Measurements from ENCODE around the gene PCDHA8.
"Not testable (repeated sequence)": the region's sequence is repeated elsewhere in the genome, so short reads cannot be mapped to it uniquely, and the experiment has no call there.

Gene PCDHA8, protein sequence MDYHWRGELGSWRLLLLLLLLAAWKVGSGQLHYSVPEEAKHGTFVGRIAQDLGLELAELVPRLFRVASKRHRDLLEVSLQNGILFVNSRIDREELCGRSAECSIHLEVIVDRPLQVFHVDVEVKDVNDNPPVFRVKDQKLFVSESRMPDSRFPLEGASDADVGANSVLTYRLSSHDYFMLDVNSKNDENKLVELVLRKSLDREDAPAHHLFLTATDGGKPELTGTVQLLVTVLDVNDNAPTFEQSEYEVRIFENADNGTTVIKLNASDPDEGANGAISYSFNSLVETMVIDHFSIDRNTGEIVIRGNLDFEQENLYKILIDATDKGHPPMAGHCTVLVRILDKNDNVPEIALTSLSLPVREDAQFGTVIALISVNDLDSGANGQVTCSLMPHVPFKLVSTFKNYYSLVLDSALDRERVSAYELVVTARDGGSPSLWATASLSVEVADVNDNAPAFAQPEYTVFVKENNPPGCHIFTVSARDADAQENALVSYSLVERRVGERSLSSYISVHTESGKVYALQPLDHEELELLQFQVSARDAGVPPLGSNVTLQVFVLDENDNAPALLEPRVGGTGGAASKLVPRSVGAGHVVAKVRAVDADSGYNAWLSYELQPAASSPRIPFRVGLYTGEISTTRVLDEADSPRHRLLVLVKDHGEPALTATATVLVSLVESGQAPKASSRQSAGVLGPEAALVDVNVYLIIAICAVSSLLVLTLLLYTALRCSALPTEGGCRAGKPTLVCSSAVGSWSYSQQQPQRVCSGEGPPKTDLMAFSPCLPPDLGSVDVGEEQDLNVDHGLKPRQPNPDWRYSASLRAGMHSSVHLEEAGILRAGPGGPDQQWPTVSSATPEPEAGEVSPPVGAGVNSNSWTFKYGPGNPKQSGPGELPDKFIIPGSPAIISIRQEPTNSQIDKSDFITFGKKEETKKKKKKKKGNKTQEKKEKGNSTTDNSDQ

DNA sequence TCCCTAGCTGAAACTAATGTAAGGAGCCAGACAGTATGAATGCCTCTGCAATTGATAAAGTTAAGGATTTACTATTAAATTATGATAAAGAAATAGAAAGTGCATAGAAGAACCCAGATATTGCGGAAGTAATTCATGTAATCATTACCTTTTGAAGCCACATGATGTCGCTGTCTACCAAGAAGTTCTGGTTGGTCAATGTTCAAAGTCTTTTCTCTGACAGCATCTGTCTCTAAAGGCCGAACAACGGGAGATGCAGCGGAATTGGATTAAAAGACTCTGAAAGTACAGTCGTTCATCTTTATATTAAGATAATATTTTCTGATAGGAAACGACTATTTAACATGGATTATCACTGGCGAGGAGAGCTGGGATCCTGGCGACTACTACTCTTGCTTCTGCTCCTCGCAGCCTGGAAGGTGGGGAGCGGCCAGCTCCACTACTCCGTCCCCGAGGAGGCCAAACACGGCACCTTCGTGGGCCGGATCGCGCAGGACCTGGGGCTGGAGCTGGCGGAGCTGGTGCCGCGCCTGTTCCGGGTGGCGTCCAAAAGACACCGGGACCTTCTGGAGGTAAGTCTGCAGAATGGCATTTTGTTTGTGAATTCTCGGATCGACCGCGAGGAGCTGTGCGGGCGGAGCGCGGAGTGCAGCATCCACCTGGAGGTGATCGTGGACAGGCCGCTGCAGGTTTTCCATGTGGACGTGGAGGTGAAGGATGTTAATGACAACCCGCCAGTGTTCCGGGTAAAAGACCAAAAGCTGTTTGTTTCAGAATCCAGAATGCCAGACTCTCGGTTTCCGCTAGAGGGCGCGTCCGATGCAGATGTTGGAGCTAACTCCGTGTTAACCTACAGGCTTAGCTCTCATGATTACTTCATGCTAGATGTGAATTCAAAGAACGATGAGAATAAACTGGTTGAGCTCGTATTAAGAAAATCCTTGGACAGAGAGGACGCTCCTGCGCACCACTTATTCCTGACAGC is at the start of gene PCDHA8:
TSS of gene PCDHA8 (plus strand) at position 210 of the 985 bp plus-strand sequence. CDS start at position 345, 135 bp downstream.
- no peak for DNase-seq (ENCODE audit: low read depth in 2 of 2)

DNA sequence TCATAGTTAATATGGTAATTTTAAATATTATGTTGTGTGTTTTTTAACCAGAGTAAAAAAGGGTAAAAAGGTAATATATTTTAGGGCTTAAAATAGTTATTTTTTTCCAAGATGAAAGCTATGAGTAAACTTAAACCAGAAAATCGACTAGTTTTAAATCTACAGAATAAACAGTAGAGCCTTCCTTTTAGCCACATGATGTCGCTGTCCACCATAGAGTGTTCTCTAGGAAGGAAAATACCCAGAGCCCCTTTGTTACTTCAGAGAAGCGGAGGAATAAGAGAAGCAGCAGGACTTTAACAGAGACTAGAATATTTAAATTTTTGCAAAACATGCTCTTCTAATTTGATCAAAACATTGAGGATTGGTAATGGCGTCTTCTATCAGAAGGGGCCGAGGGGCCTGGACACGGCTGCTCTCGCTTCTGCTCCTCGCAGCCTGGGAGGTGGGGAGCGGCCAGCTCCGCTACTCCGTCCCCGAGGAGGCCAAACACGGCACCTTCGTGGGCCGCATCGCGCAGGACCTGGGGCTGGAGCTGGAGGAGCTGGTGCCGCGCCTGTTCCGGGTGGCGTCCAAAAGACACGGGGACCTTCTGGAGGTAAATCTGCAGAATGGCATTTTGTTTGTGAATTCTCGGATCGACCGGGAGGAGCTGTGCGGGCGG is 46.3 kb upstream of the PCDHA8 start, which contains the start of gene PCDHA2:
TSS of gene PCDHA2 (plus strand) at position 258 of the 664 bp plus-strand sequence.
- no peak for DNase-seq (ENCODE audit: low read depth in 2 of 2)

DNA sequence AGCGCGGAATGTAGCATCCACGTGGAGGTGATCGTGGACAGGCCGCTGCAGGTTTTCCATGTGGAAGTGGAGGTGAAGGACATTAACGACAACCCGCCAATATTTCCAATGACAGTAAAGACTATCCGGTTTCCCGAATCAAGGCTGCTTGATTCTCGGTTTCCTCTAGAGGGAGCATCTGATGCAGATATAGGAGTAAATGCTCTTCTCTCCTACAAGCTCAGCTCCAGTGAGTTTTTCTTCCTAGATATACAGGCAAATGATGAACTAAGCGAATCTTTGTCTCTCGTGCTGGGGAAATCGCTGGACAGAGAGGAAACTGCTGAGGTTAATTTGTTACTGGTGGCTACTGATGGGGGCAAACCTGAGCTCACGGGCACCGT is 45.7 kb upstream of the PCDHA8 start:
- DNase-seq (ENCODE audit: low read depth in 2 of 2) = no peak

DNA sequence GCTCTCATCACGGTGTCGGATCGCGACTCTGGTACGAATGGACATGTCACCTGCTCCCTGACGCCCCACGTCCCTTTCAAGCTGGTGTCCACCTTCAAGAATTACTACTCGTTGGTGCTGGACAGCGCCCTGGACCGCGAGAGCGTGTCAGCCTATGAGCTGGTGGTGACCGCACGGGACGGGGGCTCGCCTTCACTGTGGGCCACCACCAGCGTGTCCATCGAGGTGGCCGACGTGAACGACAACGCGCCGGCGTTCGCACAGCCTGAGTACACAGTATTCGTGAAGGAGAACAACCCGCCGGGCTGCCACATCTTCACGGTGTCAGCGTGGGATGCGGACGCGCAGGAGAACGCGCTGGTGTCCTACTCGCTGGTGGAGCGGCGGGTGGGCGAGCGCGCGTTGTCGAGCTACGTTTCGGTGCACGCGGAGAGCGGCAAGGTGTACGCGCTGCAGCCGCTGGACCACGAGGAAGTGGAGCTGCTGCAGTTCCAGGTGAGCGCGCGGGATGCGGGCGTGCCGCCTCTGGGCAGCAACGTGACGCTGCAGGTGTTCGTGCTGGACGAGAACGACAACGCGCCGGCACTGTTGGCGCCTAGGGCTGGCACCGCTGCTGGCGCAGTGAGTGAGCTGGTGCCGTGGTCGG is 44.8 kb upstream of the PCDHA8 start:
- DNase-seq (ENCODE audit: low read depth in 2 of 2) = not testable (repeated sequence)

DNA sequence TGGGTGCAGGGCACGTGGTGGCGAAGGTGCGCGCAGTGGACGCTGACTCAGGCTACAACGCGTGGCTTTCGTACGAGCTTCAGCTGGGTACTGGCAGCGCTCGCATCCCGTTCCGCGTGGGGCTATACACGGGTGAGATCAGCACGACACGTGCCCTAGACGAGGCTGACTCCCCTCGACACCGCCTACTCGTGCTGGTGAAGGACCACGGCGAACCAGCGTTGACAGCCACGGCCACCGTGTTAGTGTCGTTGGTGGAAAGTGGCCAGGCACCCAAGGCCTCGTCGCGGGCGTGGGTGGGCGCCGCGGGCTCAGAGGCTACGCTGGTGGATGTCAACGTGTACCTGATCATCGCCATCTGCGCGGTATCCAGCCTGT is 44.3 kb upstream of the PCDHA8 start:
- DNase-seq (ENCODE audit: low read depth in 2 of 2) = no peak

DNA sequence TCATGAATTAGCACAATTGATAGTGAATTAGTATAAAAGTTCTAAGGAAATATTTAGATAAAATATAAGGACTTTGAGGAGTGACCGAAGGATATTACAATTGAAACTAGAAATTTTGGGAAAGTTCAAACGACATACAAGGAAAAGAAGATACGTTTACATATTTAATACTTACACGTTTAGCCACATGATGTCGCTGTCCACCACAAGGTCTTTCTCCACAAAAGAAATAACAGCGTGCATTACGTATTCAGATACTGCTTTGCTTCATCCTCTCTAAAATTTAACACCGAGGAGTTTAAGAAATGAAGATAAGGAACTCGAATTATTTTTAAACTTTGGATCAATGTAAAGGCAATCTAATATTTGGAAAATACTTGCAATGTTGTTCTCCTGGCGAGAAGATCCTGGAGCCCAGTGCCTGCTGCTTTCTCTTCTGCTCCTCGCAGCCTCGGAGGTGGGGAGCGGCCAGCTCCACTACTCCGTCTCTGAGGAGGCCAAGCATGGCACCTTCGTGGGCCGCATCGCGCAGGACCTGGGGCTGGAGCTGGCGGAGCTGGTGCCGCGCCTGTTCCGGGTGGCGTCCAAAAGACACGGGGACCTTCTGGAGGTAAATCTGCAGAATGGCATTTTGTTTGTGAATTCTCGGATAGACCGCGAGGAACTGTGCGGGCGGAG is 40.0 kb upstream of the PCDHA8 start, which contains the start of gene PCDHA3:
TSS of gene PCDHA3 (plus strand) at position 242 of the 678 bp plus-strand sequence.
- no peak for DNase-seq (ENCODE audit: low read depth in 2 of 2)

DNA sequence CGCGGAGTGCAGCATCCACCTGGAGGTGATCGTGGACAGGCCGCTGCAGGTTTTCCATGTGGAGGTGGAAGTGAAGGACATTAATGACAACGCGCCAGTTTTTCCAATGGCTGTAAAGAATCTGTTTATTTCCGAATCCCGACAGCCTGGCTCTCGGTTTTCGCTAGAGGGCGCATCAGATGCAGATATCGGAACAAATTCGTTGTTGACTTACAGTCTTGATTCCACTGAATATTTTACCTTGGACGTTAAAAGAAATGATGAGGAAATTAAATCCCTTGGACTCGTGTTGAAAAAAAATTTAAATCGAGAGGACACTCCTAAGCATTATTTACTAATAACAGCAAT is 39.5 kb upstream of the PCDHA8 start:
- DNase-seq (ENCODE audit: low read depth in 2 of 2) = no peak

DNA sequence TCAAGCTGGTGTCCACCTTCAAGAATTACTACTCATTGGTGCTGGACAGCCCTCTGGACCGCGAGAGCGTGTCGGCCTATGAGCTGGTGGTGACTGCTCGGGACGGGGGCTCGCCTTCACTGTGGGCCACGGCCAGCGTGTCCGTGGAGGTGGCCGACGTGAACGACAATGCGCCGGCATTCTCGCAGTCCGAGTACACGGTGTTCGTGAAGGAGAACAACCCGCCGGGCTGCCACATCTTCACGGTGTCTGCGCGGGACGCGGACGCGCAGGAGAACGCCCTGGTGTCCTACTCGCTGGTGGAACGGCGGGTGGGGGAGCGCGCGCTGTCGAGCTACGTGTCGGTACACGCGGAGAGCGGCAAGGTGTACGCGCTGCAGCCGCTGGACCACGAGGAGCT is 38.6 kb upstream of the PCDHA8 start:
- DNase-seq (ENCODE audit: low read depth in 2 of 2) = not testable (repeated sequence)

DNA sequence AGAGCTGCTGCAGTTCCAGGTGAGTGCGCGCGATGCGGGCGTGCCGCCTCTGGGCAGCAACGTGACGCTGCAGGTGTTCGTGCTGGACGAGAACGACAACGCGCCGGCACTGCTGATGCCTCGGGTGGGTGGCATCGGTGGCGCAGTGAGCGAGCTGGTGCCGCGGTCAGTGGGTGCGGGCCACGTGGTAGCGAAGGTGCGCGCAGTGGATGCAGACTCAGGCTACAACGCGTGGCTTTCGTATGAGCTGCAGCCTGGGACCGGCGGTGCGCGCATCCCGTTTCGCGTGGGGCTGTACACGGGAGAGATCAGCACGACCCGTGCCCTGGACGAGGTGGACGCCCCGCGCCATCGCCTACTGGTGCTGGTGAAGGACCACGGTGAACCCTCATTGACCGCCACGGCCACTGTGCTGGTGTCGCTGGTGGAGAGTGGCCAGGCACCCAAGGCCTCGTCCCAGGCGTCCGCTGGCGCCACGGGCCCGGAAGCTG is 38.2 kb upstream of the PCDHA8 start:
- no peak for DNase-seq (ENCODE audit: low read depth in 2 of 2)

DNA sequence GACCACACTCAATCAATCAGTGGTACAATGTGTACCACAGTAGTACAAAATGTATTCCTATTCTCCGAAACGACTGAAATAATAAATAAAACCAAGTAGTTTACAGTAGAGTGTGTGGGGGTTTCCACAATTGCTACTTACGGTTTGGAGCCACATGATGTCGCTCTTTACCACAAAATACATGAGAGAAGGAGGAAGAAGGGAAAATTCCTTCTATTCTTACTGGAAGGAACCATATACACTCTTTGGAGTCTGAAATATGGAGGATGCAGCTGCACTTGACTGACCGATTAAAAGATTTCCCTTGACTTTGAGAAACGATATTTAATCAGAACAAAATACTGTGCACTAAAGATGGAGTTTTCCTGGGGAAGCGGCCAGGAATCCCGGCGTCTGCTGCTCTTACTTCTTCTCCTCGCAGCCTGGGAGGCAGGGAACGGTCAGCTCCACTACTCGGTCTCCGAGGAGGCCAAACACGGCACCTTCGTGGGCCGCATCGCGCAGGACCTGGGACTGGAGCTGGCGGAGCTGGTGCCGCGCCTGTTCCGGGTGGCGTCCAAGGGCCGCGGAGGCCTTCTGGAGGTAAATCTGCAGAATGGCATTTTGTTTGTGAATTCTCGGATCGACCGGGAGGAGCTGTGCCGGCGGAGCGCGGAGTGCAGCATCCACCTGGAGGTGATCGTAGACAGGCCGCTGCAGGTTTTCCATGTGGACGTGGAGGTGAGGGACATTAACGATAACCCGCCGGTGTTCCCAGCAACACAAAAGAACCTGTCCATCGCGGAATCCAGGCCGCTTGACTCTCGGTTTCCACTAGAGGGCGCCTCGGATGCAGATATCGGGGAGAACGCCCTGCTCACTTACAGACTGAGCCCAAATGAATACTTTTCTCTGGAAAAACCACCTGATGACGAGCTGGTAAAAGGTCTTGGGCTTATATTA is 33.9 kb upstream of the PCDHA8 start, which contains the start of gene PCDHA4:
TSS of gene PCDHA4 (plus strand) at position 235 of the 942 bp plus-strand sequence.
- no peak for DNase-seq (ENCODE audit: low read depth in 2 of 2)

DNA sequence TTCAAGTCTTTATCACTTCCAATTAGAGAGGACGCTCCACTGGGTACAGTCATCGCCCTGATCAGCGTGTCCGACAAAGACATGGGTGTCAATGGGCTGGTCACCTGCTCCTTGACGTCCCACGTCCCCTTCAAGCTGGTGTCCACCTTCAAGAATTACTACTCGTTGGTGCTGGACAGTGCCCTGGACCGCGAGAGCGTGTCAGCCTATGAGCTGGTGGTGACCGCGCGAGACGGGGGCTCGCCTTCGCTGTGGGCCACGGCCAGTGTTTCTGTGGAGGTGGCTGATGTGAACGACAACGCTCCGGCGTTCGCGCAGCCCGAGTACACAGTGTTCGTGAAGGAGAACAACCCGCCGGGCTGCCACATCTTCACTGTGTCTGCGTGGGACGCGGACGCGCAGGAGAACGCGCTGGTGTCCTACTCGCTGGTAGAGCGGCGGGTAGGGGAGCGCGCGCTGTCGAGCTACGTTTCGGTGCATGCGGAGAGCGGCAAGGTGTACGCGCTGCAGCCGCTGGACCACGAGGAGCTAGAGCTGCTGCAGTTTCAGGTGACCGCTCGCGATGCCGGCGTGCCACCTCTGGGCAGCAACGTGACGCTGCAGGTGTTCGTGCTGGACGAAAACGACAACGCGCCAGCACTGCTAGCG is 32.6 kb upstream of the PCDHA8 start:
- DNase-seq (ENCODE audit: low read depth in 2 of 2) = not testable (repeated sequence)

DNA sequence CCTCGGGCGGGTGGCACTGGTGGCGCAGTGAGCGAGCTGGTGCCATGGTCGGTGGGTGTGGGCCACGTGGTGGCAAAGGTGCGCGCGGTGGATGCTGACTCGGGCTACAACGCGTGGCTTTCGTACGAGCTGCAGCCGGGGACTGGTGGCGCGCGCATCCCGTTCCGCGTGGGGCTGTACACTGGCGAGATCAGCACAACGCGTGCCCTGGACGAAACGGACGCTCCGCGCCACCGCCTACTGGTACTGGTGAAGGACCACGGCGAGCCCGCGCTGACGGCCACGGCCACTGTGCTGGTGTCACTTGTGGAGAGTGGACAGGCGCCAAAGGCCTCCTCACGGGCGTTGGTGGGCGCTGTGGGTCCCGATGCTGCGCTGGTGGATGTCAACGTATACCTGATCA is 32.1 kb upstream of the PCDHA8 start:
- DNase-seq (ENCODE audit: low read depth in 2 of 2) = no peak

DNA sequence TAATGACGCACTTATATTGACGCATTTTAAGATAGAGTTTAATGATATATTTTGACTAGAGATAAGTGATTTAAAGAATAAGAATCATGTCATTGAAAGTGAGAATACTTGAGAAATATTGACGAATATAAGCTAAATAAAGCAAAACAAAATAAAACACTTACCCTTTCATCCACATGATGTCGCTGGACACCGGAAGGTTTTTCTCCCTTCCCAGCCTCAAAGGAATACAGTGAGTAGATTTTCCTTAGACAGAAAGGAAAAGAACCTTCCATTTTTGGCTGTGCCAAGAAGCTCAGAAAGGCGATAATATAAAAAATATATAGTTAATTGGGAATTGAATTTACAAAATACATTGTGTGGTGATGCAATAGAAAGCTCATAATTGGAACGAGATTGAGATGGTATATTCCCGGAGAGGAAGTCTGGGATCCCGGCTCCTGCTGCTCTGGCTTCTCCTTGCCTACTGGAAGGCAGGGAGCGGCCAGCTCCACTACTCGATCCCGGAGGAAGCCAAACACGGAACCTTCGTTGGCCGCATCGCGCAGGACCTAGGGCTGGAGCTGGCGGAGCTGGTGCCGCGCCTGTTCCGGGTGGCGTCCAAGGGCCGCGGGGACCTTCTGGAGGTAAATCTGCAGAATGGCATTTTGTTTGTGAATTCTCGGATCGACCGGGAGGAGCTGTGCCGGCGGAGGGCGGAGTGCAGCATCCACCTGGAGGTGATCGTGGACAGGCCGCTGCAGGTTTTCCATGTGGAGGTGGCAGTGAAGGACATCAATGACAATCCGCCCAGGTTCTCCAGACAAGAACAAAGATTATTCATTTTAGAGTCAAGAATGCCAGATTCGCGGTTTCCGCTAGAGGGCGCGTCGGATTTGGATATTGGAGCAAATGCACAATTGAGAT is 19.4 kb upstream of the PCDHA8 start, which contains the start of gene PCDHA5:
TSS of gene PCDHA5 (plus strand) at position 239 of the 906 bp plus-strand sequence.
- DNase-seq (ENCODE audit: low read depth in 2 of 2) = no peak

DNA sequence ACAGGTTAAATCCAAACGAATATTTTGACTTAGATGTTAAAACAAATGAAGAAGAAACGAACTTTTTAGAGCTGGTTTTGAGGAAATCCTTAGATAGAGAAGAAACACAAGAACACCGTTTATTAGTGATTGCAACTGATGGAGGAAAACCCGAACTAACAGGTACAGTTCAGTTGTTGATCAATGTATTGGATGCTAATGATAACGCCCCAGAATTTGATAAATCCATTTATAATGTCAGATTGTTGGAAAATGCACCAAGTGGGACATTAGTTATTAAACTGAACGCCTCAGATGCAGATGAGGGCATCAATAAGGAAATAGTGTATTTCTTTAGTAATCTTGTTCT is 18.7 kb upstream of the PCDHA8 start:
- DNase-seq (ENCODE audit: low read depth in 2 of 2) = no peak

DNA sequence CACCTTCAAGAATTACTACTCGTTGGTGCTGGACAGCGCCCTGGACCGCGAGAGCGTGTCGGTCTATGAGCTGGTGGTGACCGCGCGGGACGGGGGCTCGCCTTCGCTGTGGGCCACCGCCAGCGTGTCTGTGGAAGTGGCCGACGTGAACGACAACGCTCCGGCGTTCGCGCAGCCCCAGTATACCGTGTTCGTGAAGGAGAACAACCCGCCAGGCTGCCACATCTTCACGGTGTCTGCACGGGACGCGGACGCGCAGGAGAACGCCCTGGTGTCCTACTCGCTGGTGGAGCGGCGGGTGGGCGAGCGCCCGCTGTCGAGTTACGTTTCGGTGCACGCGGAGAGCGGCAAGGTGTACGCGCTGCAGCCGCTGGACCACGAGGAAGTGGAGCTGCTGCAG is 18.0 kb upstream of the PCDHA8 start:
- DNase-seq (ENCODE audit: low read depth in 2 of 2) = not testable (repeated sequence)

DNA sequence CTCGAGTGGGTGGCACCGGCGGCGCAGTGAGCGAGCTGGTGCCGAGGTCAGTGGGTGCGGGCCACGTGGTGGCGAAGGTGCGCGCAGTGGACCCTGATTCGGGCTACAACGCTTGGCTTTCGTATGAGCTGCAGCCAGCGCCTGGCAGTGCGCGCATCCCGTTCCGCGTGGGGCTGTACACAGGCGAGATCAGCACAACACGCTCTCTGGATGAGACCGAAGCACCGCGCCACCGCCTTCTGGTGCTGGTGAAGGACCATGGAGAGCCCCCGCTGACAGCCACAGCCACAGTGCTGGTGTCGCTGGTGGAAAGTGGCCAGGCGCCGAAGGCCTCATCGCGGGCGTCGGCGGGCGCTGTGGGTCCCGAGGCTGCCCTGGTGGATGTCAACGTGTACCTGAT is 17.5 kb upstream of the PCDHA8 start:
- no peak for DNase-seq (ENCODE audit: low read depth in 2 of 2)
